GM12801 (cell line): Measurements from ENCODE around the gene MRPL43.

Experiments
- CTCF ChIP-seq: IDR thresholded peaks from one replicate; pipeline ENCODE4 v1.5.1; 2011; ENCODE audit warnings: control low read depth; ENCODE audit not compliant: insufficient read length; ENCODE audit errors: extremely low read depth

Gene MRPL43

GRCh38 chr10:101031128-101031795 is 44.0 kb upstream of the MRPL43 start, which contains the start of the genes PDZD7 and SFXN3:
Gene PDZD7, minus strand, starts transcription at chr10:101031129. Its CDS starts 910 bp downstream, at chr10:101030219.
Gene SFXN3, plus strand, starts transcription at chr10:101031234. Its CDS starts 3,461 bp downstream, at chr10:101034695.
- no peak for TF ChIP-seq CTCF

DNA sequence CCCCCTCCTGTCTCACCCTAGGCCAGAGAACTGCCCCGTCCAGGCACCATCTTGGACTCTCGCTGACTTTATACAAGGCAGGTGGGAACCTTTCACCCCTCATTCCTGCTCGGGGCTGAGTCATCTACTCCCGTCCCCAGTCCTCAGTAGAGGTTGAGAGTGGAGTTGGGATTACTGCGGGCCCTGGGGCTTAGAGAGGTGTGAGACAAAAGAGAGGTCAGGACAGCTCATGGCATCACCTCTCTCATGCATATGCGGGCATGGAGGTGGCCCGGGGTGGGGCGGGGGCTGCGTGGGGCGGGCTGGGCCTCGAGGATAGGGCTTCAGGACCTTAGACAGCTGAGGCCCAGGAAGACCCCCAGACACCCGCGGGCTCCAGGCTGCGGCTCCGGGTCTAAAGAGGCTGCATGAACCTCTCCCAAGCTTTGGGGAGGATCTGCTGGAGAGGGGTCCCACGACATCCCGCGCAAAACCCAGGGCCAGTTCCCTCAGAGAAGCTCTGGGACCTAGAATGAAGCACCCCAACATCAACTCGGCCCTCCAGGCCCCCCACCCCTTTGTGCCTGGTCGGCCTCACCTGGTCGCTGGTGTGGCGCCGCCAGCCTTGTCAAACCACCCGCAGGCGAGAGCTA is 43.3 kb upstream of the MRPL43 start:
- TF ChIP-seq CTCF, result no peak

- no peak for TF ChIP-seq CTCF
These were observed 42.4 kb upstream of the MRPL43 start for GRCh38 chr10:101029520-101030295.

- TF ChIP-seq CTCF, result no peak
These were observed 41.4 kb upstream of the MRPL43 start for GRCh38 chr10:101028446-101029337.

DNA sequence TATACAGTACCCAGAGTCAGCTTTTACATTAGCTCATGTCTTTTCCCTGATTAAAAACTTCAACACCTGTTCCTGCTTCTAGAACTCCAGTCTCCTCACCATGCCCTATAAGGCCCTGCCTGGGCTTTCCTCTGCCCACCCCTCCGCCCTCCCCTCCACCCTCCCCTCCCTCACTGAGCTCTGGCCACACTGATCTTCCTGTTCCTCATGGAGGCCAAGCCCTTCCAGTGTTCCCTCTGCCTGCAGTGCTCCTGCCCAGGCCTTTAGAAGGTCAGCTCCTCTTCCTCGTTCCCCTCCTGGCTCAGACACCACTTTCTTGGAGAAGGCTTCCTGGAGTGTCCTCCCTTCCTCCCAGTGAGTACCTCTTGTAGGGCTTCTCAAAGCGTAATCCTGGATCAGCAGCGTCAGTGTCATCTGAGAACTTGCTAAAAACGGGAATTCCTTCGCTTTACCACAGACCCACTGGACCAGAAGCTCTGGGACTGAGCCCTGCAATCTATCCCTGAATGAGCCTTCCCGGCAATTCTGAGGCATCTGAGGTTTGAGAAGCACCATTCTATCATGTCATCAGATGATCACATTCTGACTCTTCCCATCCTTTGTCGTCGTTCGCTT is 39.9 kb upstream of the MRPL43 start:
- no peak for TF ChIP-seq CTCF

GRCh38 chr10:101022967-101023705 is 35.8 kb upstream of the MRPL43 start:
- TF ChIP-seq CTCF, result no peak
